Neural progenitor cell (in vitro differentiated cells): ENCODE data around the gene NRROS. TPM values are rescaled to one million over a fixed set of nuclear protein-coding genes. Genes with fewer than 3 reads are reported as not detected.
"Not testable (repeated sequence)": the region's sequence is repeated elsewhere in the genome, so short reads cannot be mapped to it uniquely, and the experiment has no call there.

Experiments
- DNase-seq: peaks from one replicate; pipeline ENCODE4 v3.0.0-alpha.2; 2016; ENCODE audit warnings: low spot score
- H2AFZ ChIP-seq: fragments of 200-600 bp; sonication (generic); replicated peaks from 2 replicates; pipeline ENCODE4 v1.6.1; 2016; ENCODE audit warnings: antibody characterized with exemption
- H3F3A ChIP-seq: fragments of 200-600 bp; sonication (generic); 2 replicates; pipeline ENCODE4 v1.6.1; 2016; ENCODE audit warnings: antibody characterized with exemption, low read depth
- H3K27ac ChIP-seq: fragments of 200-600 bp; sonication (generic); 2 replicates; pipeline ENCODE4 v1.5.1; 2016; ENCODE audit warnings: mild to moderate bottlenecking
- H3K27me3 ChIP-seq: fragments of 200-600 bp; sonication (generic); 2 replicates; pipeline ENCODE4 v1.6.1; 2016; ENCODE audit warnings: mild to moderate bottlenecking, moderate library complexity
- H3K36me3 ChIP-seq: fragments of 200-600 bp; sonication (generic); 2 replicates; pipeline ENCODE4 v1.5.1; 2016
- H3K4me1 ChIP-seq: fragments of 200-600 bp; sonication (generic); 2 replicates; pipeline ENCODE4 v1.6.1; 2016; ENCODE audit warnings: mixed run types
- H3K4me2 ChIP-seq: fragments of 200-600 bp; sonication (generic); 2 replicates; pipeline ENCODE4 v1.6.1; 2016
- H3K4me3 ChIP-seq: fragments of 200-600 bp; sonication (generic); 2 replicates; pipeline ENCODE4 v1.5.1; 2016
- H3K79me2 ChIP-seq: fragments of 200-600 bp; sonication (generic); 2 replicates; pipeline ENCODE4 v1.6.1; 2016; ENCODE audit warnings: low read depth
- H3K9ac ChIP-seq: fragments of 200-600 bp; sonication (generic); 2 replicates; pipeline ENCODE4 v1.6.1; 2016
- H3K9me3 ChIP-seq: fragments of 200-600 bp; sonication (generic); 2 replicates; pipeline ENCODE4 v1.5.1; 2016; ENCODE audit warnings: low read depth
- H4K20me1 ChIP-seq: fragments of 200-600 bp; sonication (generic); 2 replicates; pipeline ENCODE4 v1.6.1; 2016; ENCODE audit warnings: low read depth
- H3K27ac Mint-ChIP-seq: 3 replicates; pipeline ENCODE4 v1.8.0; 2021; ENCODE audit warnings: mixed read lengths
- H3K27me3 Mint-ChIP-seq: 2 replicates; pipeline ENCODE4 v1.8.0; 2022; ENCODE audit warnings: low read depth, mild to moderate bottlenecking, inconsistent platforms, moderate library complexity, mixed read lengths; ENCODE audit not compliant: insufficient read depth
- H3K36me3 Mint-ChIP-seq: 3 replicates; pipeline ENCODE4 v1.8.0; 2021; ENCODE audit warnings: mixed read lengths
- H3K4me1 Mint-ChIP-seq: 3 replicates; pipeline ENCODE4 v1.8.0; 2021; ENCODE audit warnings: mixed read lengths
- H3K4me3 Mint-ChIP-seq: 3 replicates; pipeline ENCODE4 v1.8.0; 2021; ENCODE audit warnings: mild to moderate bottlenecking, moderate library complexity, mixed read lengths
- H3K9me3 Mint-ChIP-seq: 3 replicates; pipeline ENCODE4 v1.8.0; 2020; ENCODE audit warnings: mixed read lengths
- CTCF ChIP-seq: fragments of 200-600 bp; sonication (generic); IDR thresholded peaks from 2 replicates; pipeline ENCODE4 v1.5.1; 2017; ENCODE audit warnings: antibody characterized with exemption, mild to moderate bottlenecking
- EZH2 ChIP-seq: fragments of 200-600 bp; sonication (generic); IDR thresholded peaks from 2 replicates; pipeline ENCODE4 v1.6.1; 2017; ENCODE audit warnings: antibody characterized with exemption, mild to moderate bottlenecking, moderate library complexity
- EZH2phosphoT487 ChIP-seq: fragments of 200-600 bp; sonication (generic); IDR thresholded peaks from 2 replicates; pipeline ENCODE4 v1.6.1; 2017; ENCODE audit warnings: antibody characterized with exemption
- total RNA-seq: library from RNA; depleted of rRNA; stranded (reverse); fragments of >200 nt; gene quantifications from 2 replicates; pipeline ENCODE4 v1.2.3, GENCODE V29; 2015; ENCODE audit warnings: low replicate concordance

NRROS gene
- total RNA-seq, 1 donor from 2014 or later, result 0.58 TPM

- Mint-ChIP-seq H3K4me3 (no peak overlapping the region), H3K36me3 (no peaks in the 10 kb centered on the region), H3K4me1 (peaks cover 14% of the 10 kb centered on the region), H3K9me3 (no peaks in the 10 kb centered on the region), H3K27ac (no peak overlapping the region), H3K27me3 (peaks cover 2% of the 10 kb centered on the region)
- no peak overlapping the region for H3K27ac ChIP-seq
- H3F3A ChIP-seq, result no peaks in the 10 kb centered on the region
- H3K36me3 ChIP-seq, result no peaks in the 10 kb centered on the region
- H2AFZ ChIP-seq, result peak overlapping the region; percentile 38
- no peaks in the 10 kb centered on the region for H3K79me2 ChIP-seq
- TF ChIP-seq CTCF (peak; percentile 99), EZH2 (no peak)
- no peak overlapping the region for H3K9ac ChIP-seq
- no peak overlapping the region for H3K4me2 ChIP-seq
- peaks cover 3% of the 10 kb centered on the region for H3K4me1 ChIP-seq
- no peaks in the 10 kb centered on the region for H3K27me3 ChIP-seq
- no peak overlapping the region for H3K4me3 ChIP-seq
- no peaks in the 10 kb centered on the region for H3K9me3 ChIP-seq
- H4K20me1 ChIP-seq, result no peaks in the 10 kb centered on the region
- peak; percentile 95 for DNase-seq
These were observed 30.1 kb upstream of the NRROS start for GRCh38 chr3:196609343-196609775.

GRCh38 chr3:196609805-196610515 lies 29.5 kb upstream of the NRROS start:
- no peaks in the 10 kb centered on the region for H3K36me3 ChIP-seq
- no peak overlapping the region for H3K27ac Mint-ChIP-seq
- H3F3A ChIP-seq, result no peaks in the 10 kb centered on the region
- no peaks in the 10 kb centered on the region for H3K27me3 ChIP-seq
- peaks cover 14% of the 10 kb centered on the region for H3K4me1 Mint-ChIP-seq
- no peak overlapping the region for H3K4me2 ChIP-seq
- no peaks in the 10 kb centered on the region for H3K9me3 Mint-ChIP-seq
- H3K27ac ChIP-seq, result no peak overlapping the region
- TF ChIP-seq EZH2 (no peak), EZH2phosphoT487 (no peak), CTCF (no peak)
- peak overlapping the region; percentile 38 for H2AFZ ChIP-seq
- peaks cover 3% of the 10 kb centered on the region for H3K4me1 ChIP-seq
- DNase-seq, result no peak
- no peaks in the 10 kb centered on the region for H3K9me3 ChIP-seq
- no peaks in the 10 kb centered on the region for H4K20me1 ChIP-seq
- H3K27me3 Mint-ChIP-seq, result peaks cover 2% of the 10 kb centered on the region
- H3K4me3 ChIP-seq, result no peak overlapping the region
- no peak overlapping the region for H3K4me3 Mint-ChIP-seq
- no peaks in the 10 kb centered on the region for H3K79me2 ChIP-seq
- no peak overlapping the region for H3K9ac ChIP-seq
- H3K36me3 Mint-ChIP-seq, result no peaks in the 10 kb centered on the region

GRCh38 chr3:196611761-196612483 lies 27.6 kb upstream of the NRROS start:
- Histone ChIP-seq H3K4me1 (peaks cover 3% of the 10 kb centered on the region), H3F3A (no peaks in the 10 kb centered on the region), H3K79me2 (no peaks in the 10 kb centered on the region), H4K20me1 (no peaks in the 10 kb centered on the region), H3K4me2 (no peak overlapping the region), H3K27ac (no peak overlapping the region), H3K4me3 (no peak overlapping the region), H3K36me3 (no peaks in the 10 kb centered on the region), H3K9me3 (no peaks in the 10 kb centered on the region), H2AFZ (peak overlapping the region; percentile 70), H3K27me3 (no peaks in the 10 kb centered on the region), H3K9ac (no peak overlapping the region)
- DNase-seq, result no peak
- H3K4me3 Mint-ChIP-seq, result no peak overlapping the region
- no peaks in the 10 kb centered on the region for H3K9me3 Mint-ChIP-seq
- peaks cover 2% of the 10 kb centered on the region for H3K27me3 Mint-ChIP-seq
- H3K27ac Mint-ChIP-seq, result no peak overlapping the region
- no peaks in the 10 kb centered on the region for H3K36me3 Mint-ChIP-seq
- TF ChIP-seq CTCF, result no peak
- TF ChIP-seq EZH2, result no peak
- TF ChIP-seq EZH2phosphoT487, result no peak
- H3K4me1 Mint-ChIP-seq, result peaks cover 14% of the 10 kb centered on the region

- not testable (repeated sequence) for H3K27me3 ChIP-seq, H3K27ac Mint-ChIP-seq, H3K27ac ChIP-seq, H3K27me3 Mint-ChIP-seq, H3K4me2 ChIP-seq, H3K4me3 Mint-ChIP-seq, H3K79me2 ChIP-seq, H3K9me3 ChIP-seq, H3K9me3 Mint-ChIP-seq, H4K20me1 ChIP-seq, H3K9ac ChIP-seq, DNase-seq, H3K36me3 Mint-ChIP-seq, H3K4me3 ChIP-seq, H2AFZ ChIP-seq, H3K36me3 ChIP-seq
- peaks cover 22% of the 10 kb centered on the region for H3K4me1 Mint-ChIP-seq
- Histone ChIP-seq H3K4me1 (peaks cover 15% of the 10 kb centered on the region), H3F3A (peaks cover 20% of the 10 kb centered on the region)
These were observed 24.3 kb upstream of the NRROS start for GRCh38 chr3:196615234-196615633.
